HCT116 (cell line): ENCODE measurements around the gene NME2. TPM values are rescaled to one million over a fixed set of nuclear protein-coding genes. Genes with fewer than 3 reads are reported as not detected.

Experiments used
- ATAC-seq: fragments of 200-7000 bp; cut with Tn5 transposase; 2 replicates; pipeline ENCODE4 v1.9.1; 2020; ENCODE audit warnings: mild to moderate bottlenecking, moderate library complexity
- BruUV-seq: library from RNA; stranded (reverse); fragments of 400-500 nt; replicated peaks from 2 replicates; lab custom pipeline; 2021; lab: Mats Ljungman, UMichigan
- CTCF ChIA-PET: fragments of 300-600 bp; sonication (Branson Sonifier 250); formaldehyde crosslinking; loops from one replicate; lab custom pipeline; 2021; ENCODE audit warnings: antibody characterized with exemption; lab: Charles Lee
- POLR2A ChIA-PET: fragments of 300-600, 350-600 bp; sonication (Branson Sonifier 250); formaldehyde crosslinking; loops from one replicate; lab custom pipeline; 2021; ENCODE audit warnings: antibody characterized with exemption; lab: Charles Lee
- RAD21 ChIA-PET, 2 experiments: fragments of 300-600 bp; sonication (Branson Sonifier 250); formaldehyde crosslinking; loops; one replicate each; lab custom pipeline; 2023; ENCODE audit warnings: low total read pairs in 2 of 2; ENCODE audit not compliant: uncharacterized antibody in 2 of 2, unreplicated experiment in 2 of 2, low non-redundant PET in 1 of 2; lab: Charles Lee
- DNase-seq: peaks from one replicate; pipeline ENCODE4 v3.0.0-alpha.2; 2010; ENCODE audit warnings: low read depth, low spot score
- H2AFZ ChIP-seq: fragments of 200-600 bp; shearing (Covaris generic), sonication (generic); 2 replicates; pipeline ENCODE4 v1.6.1; 2017; ENCODE audit warnings: low read depth, mixed run types, mixed read lengths, antibody characterized with exemption, low read length; ENCODE audit not compliant: poor library complexity, severe bottlenecking
- H3K27ac ChIP-seq: 2 replicates; pipeline ENCODE4 v1.5.1; 2012; ENCODE audit warnings: low read depth, low read length
- H3K27me3 ChIP-seq: fragments of 200-600 bp; sonication (generic); 2 replicates; pipeline ENCODE4 v1.6.1; 2016; ENCODE audit warnings: mixed run types, low read length, mixed read lengths; ENCODE audit not compliant: insufficient read depth
- H3K36me3 ChIP-seq, 2 experiments: fragments of 200-500 bp in 1 of 2; fragments of 200-600 bp in 1 of 2; sonication (Bioruptor generic) in 1 of 2; sonication (generic) in 1 of 2; 2 replicates each; pipeline versions ENCODE4 v1.5.1 to v1.6.1; 2014 to 2016; ENCODE audit warnings: low read length in 2 of 2, inconsistent platforms in 1 of 2, mixed read lengths in 1 of 2, mixed run types in 1 of 2; ENCODE audit not compliant: insufficient read depth in 2 of 2, control insufficient read depth in 1 of 2
- H3K4me1 ChIP-seq, 2 experiments: fragments of 200-600 bp in 1 of 2; sonication (generic) in 1 of 2; 2 replicates each; pipeline versions ENCODE4 v1.5.1 to v1.6.1; 2012 to 2017; ENCODE audit warnings: low read length in 2 of 2, inconsistent platforms in 1 of 2, mild to moderate bottlenecking in 1 of 2, mixed read lengths in 1 of 2, mixed run types in 1 of 2, moderate library complexity in 1 of 2; ENCODE audit not compliant: insufficient read depth in 2 of 2, control insufficient read depth in 1 of 2
- H3K4me2 ChIP-seq: fragments of 200-600 bp; sonication (generic); 2 replicates; pipeline ENCODE4 v1.6.1; 2017; ENCODE audit warnings: mixed run types, low read length, mixed read lengths
- H3K4me3 ChIP-seq, 2 experiments: fragments of 200-600 bp in 1 of 2; sonication (generic) in 1 of 2; replicated peaks in 1 of 2; 2 replicates each; pipeline ENCODE4 v1.5.1; 2011 to 2016; ENCODE audit warnings: low read length in 2 of 2, control low read depth in 1 of 2, low read depth in 1 of 2, mild to moderate bottlenecking in 1 of 2, mixed read lengths in 1 of 2, mixed run types in 1 of 2
- H3K79me2 ChIP-seq: fragments of 200-600 bp; sonication (generic); 2 replicates; pipeline ENCODE4 v1.6.1; 2017; ENCODE audit warnings: mild to moderate bottlenecking, mixed run types, low read length, moderate library complexity, mixed read lengths; ENCODE audit not compliant: insufficient read depth
- H3K9ac ChIP-seq: fragments of 200-600 bp; sonication (generic); 2 replicates; pipeline ENCODE4 v1.6.1; 2016; ENCODE audit warnings: low read length, mixed read lengths
- H3K9me2 ChIP-seq: fragments of 200-600 bp; sonication (generic), shearing (Covaris generic); 2 replicates; pipeline ENCODE4 v1.6.1; 2017; ENCODE audit warnings: mixed run types, mild to moderate bottlenecking, moderate library complexity; ENCODE audit not compliant: insufficient read depth
- H3K9me3 ChIP-seq, 2 experiments: fragments of 200-500 bp in 1 of 2; fragments of 200-600 bp in 1 of 2; sonication (Bioruptor generic) in 1 of 2; sonication (generic) in 1 of 2; 2 replicates each; pipeline ENCODE4 v1.6.1; 2014 to 2017; ENCODE audit warnings: low read length in 2 of 2, mixed read lengths in 2 of 2, inconsistent platforms in 1 of 2, low read depth in 1 of 2, mild to moderate bottlenecking in 1 of 2, mixed run types in 1 of 2, moderate library complexity in 1 of 2; ENCODE audit not compliant: control insufficient read depth in 1 of 2, insufficient read depth in 1 of 2
- H4K20me1 ChIP-seq: fragments of 200-600 bp; sonication (generic), shearing (Covaris generic); 2 replicates; pipeline ENCODE4 v1.6.1; 2017; ENCODE audit warnings: mixed run types, mild to moderate bottlenecking, moderate library complexity; ENCODE audit not compliant: insufficient read depth
- ATF3 ChIP-seq: IDR thresholded peaks from 2 replicates; pipeline ENCODE4 v1.6.1; 2012
- EGR1 ChIP-seq: IDR thresholded peaks from 2 replicates; pipeline ENCODE4 v1.6.1; 2012; ENCODE audit warnings: low read depth
- EZH2phosphoT487 ChIP-seq: fragments of 200-600 bp; IDR thresholded peaks from 2 replicates; pipeline ENCODE4 v1.6.1; 2018; ENCODE audit warnings: antibody characterized with exemption, borderline replicate concordance
- JUND ChIP-seq: IDR thresholded peaks from 2 replicates; pipeline ENCODE4 v1.6.1; 2012
- MAX ChIP-seq: IDR thresholded peaks from 2 replicates; pipeline ENCODE4 v1.6.1; 2012
- POLR2A ChIP-seq: IDR thresholded peaks from 2 replicates; pipeline ENCODE4 v1.7.0; 2011; ENCODE audit warnings: borderline replicate concordance; ENCODE audit not compliant: insufficient read depth, insufficient read length; ENCODE audit errors: extremely low read depth
- POLR2AphosphoS5 ChIP-seq: IDR thresholded peaks from 2 replicates; pipeline ENCODE4 v1.6.1; 2011; ENCODE audit warnings: mild to moderate bottlenecking, low read depth, low read length, moderate library complexity
- RAD21 ChIP-seq: IDR thresholded peaks from 2 replicates; pipeline ENCODE4 v1.6.1; 2012; ENCODE audit warnings: low read depth, mild to moderate bottlenecking
- REST ChIP-seq: IDR thresholded peaks from 2 replicates; pipeline ENCODE4 v1.6.1; 2012; ENCODE audit warnings: low read depth
- SIN3A ChIP-seq: IDR thresholded peaks from 2 replicates; pipeline ENCODE4 v1.6.1; 2012; ENCODE audit warnings: low read depth
- TCF7L2 ChIP-seq: IDR thresholded peaks from 2 replicates; pipeline ENCODE4 v1.7.0; 2011; ENCODE audit warnings: borderline replicate concordance, inconsistent platforms; ENCODE audit not compliant: insufficient read depth, insufficient read length; ENCODE audit errors: extremely low read depth
- ZBTB33 ChIP-seq: IDR thresholded peaks from 2 replicates; pipeline ENCODE4 v1.6.1; 2011; ENCODE audit warnings: mild to moderate bottlenecking, low read length, moderate library complexity; ENCODE audit not compliant: insufficient replicate concordance; ENCODE audit errors: extremely low read depth
- intact Hi-C: fragments of 100-400 bp; cut with micrococcal nuclease; formaldehyde crosslinking; loops from 2 replicates; pipeline ENCODE4 v1.10.0; 2022
- total RNA-seq: library from RNA; stranded (reverse); gene quantifications from one replicate; pipeline ENCODE4 v1.2.1, GENCODE V29; 2021; ENCODE audit not compliant: unreplicated experiment

NME2 gene
- total RNA-seq, 1 experiment from 2014 or later: 1,287 TPM

GRCh38 chr17:51203838-51204237, 37.6 kb downstream of the NME2 start (continued):
- TF ChIP-seq TCF7L2 (no peak), POLR2A (no peak), EZH2phosphoT487 (no peak), EGR1 (no peak), ATF3 (no peak), SIN3A (no peak)

- Histone ChIP-seq H3K36me3 (peaks cover 22 to 32% of the 10 kb centered on the region in 2 experiments; a peak in 3 of 4 replicates), H3K9me2 (no peaks in the 10 kb centered on the region), H3K27ac (no peak overlapping the region), H4K20me1 (no peaks in the 10 kb centered on the region), H3K4me1 (no peaks in the 10 kb centered on the region), H3K4me2 (no peak overlapping the region), H3K79me2 (no peaks in the 10 kb centered on the region), H3K9ac (no peak overlapping the region), H3K9me3 (no peaks in the 10 kb centered on the region), H2AFZ (no peak overlapping the region), H3K4me3 (no peak overlapping the region), H3K27me3 (no peaks in the 10 kb centered on the region)
- ATAC-seq (no peak), DNase-seq (no peak)
- TF ChIP-seq ATF3: no peak
- no TSS peak for BruUV-seq
- POLR2A ChIA-PET: no interaction called here
- CTCF ChIA-PET: no interaction called here
- intact Hi-C loops: no loop called here
- RAD21 ChIA-PET: no interaction called here
Observed at GRCh38 chr17:51214920-51215319, 48.7 kb downstream of the NME2 start.

- Histone ChIP-seq H3K9ac (no peak overlapping the region), H2AFZ (no peak overlapping the region), H3K79me2 (no peaks in the 10 kb centered on the region; the same call in 1 of the 2 replicates), H3K27ac (no peak overlapping the region), H3K4me1 (no peaks in the 10 kb centered on the region), H4K20me1 (no peaks in the 10 kb centered on the region), H3K9me2 (no peaks in the 10 kb centered on the region), H3K9me3 (no peaks in the 10 kb centered on the region), H3K4me2 (no peak overlapping the region), H3K36me3 (peaks cover 27 to 31% of the 10 kb centered on the region in 2 experiments; a peak in 3 of 4 replicates), H3K4me3 (no peak overlapping the region), H3K27me3 (no peaks in the 10 kb centered on the region)
- DNase-seq: no peak
- no TSS peak for BruUV-seq
- RAD21 ChIA-PET: no interaction called here
- CTCF ChIA-PET: no interaction called here
- intact Hi-C loops: no loop called here
- no peak for ATAC-seq
- POLR2A ChIA-PET: no interaction called here
- TF ChIP-seq ZBTB33 (no peak), SIN3A (no peak), POLR2AphosphoS5 (no peak), REST (no peak), TCF7L2 (no peak), RAD21 (no peak), MAX (no peak), JUND (no peak), EZH2phosphoT487 (no peak)
Observed at GRCh38 chr17:51217946-51218345, 51.7 kb downstream of the NME2 start.
